ENCODE measurements around the gene DUSP14.

The DUSP14 gene

DNA sequence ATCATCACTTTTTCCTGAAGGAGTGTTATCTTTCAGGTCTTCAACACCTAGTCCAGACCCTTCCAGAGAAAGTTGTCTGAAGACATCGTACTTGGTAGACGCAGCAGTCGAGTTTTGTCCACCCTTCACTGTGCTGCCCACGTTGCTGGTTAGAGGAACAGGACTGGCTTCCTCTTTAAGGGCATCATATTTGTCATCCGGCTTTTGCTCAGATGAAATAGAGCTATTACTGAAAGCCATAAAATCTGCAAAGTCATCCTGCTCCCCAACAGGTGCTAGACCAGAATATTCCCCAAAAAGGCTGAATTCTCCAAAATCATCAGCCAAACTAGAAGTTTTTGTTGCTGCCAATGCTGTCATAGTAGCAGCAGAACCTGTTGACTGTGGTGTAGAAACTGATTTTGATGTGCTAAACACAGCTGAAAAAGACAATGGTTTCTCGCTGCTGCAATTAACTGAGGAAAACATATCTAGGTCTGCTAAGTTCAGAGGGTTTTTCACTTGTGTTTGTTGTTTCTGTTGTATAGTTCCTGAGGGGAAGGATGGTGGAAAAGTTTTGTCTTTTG is 63.8 kb downstream of the DUSP14 start:
- no peak for FAIRE-seq

DNA sequence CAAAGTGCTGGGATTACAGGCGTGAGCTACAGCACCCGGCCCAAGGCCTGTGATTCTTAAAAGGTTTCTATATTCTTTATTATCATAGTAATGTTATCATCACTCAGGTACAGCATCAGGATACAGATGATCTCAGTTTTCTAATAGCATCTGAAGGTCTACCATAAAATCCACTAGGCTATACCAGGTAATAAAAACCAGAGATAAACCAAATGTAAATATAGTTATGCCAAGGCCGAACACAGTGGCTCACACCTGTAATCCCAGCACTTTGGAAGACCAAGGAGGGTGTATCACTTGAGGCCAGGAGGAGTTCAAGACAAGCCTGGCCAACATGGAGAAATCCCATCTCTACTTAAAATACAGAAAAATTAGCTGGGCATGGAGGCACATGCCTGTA is 65.7 kb downstream of the DUSP14 start:
- no peak for FAIRE-seq
- DNase-seq (ENCODE audit: insufficient read length, low spot score), result no peak

More for the DNA sequence above, 63.8 kb downstream of the DUSP14 start:
- no peak for DNase-seq (ENCODE audit: insufficient read length, low spot score)

DNA sequence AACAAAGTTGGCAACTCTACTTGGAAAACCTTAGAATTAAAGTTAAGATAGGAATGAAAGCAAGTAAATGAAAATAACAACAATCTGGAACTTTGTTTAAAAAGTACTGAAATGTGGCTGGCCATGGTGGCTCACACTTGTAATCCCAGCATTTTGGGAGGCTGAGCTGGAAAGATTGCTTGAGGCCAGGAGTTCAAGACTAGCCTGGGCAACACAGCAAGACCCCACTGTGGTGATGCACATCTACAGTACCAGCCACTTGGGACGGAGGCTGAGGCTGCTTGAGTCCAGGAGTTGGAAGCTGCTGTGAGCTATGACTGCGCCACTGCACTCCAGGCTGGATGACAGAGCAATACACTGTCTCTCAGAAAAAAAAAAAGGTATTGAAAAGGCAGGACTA is 67.8 kb downstream of the DUSP14 start:
- FAIRE-seq, result no peak
- DNase-seq (ENCODE audit: insufficient read length, low spot score), result no peak

DNA sequence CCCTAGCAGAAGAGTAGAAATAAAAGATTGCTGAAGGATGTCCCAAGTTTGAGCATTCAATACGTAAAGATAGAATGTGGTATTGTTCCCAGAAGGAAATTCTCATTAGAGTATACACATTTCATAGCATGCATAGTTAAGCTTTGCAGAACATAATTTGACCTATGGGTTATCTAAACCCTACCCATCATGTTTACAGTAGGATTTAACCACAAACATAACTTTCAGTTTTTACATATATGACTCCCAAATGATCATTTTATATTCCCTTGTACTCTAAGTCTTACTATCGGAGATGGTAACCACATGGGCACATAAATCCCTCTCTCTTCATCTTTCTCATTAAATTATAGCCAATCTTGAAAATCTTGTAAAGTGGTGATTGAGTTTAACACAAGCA is 68.6 kb downstream of the DUSP14 start:
- FAIRE-seq, result no peak
- DNase-seq (ENCODE audit: insufficient read length, low spot score), result no peak

DNA sequence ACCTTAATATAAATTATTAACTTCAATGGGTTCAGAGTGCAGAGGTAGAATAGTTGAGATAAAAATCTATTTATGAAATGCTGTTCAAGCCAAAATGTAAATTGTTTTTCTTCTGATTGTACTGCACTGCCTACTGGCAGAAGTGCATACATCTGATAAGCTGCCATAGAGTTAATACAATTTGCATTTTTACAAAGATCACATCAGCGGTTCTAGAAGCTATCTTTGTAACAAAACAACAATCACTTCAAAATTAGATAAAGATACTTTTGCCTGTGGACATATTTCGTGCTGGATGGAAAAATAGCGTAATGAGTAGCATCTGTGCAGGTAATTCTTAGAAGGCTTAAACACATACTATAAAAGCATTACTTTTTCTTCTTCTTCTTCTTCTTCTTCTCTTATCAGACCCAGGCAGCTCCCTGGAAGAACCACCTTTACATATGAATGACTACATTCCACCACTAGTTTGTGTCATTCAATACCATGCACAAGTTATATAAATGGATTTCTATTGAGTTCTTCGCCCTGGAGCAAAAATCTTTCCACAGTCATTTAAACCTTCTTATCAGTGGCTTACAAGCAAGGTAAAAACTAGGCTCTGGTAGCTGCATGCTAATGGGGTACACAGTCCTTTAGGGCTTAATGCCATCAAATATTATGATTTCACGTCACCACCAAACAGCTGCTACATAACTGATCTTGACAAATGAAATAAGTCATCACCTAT is 72.5 kb downstream of the DUSP14 start:
- FAIRE-seq (no peak), DNase-seq (ENCODE audit: insufficient read length, low spot score) (no peak)
